Fibroblast of lung (primary cell): ENCODE measurements around the gene TGFB1.
A peak's percentile ranks its signal among the peaks of the same experiment; 100 is the strongest.

Experiments
- EZH2 ChIP-seq: IDR thresholded peaks from 2 replicates; pipeline ENCODE4 v1.5.1; 2012; ENCODE audit warnings: low read length, control low read depth, mild to moderate bottlenecking; ENCODE audit errors: missing control alignments
- TF ChIP-seq, protein P1 (sequence below), 2 donors: IDR thresholded peaks in 1 of 2; conservative IDR thresholded peaks in 1 of 2; 1 replicate in 1 of 2; 2 replicates in 1 of 2; pipeline ENCODE4 v1.5.1; 2011 to 2012; ENCODE audit warnings: low read length in 2 of 2, control low read depth in 1 of 2, inconsistent platforms in 1 of 2, low read depth in 1 of 2, mild to moderate bottlenecking in 1 of 2

DNA sequence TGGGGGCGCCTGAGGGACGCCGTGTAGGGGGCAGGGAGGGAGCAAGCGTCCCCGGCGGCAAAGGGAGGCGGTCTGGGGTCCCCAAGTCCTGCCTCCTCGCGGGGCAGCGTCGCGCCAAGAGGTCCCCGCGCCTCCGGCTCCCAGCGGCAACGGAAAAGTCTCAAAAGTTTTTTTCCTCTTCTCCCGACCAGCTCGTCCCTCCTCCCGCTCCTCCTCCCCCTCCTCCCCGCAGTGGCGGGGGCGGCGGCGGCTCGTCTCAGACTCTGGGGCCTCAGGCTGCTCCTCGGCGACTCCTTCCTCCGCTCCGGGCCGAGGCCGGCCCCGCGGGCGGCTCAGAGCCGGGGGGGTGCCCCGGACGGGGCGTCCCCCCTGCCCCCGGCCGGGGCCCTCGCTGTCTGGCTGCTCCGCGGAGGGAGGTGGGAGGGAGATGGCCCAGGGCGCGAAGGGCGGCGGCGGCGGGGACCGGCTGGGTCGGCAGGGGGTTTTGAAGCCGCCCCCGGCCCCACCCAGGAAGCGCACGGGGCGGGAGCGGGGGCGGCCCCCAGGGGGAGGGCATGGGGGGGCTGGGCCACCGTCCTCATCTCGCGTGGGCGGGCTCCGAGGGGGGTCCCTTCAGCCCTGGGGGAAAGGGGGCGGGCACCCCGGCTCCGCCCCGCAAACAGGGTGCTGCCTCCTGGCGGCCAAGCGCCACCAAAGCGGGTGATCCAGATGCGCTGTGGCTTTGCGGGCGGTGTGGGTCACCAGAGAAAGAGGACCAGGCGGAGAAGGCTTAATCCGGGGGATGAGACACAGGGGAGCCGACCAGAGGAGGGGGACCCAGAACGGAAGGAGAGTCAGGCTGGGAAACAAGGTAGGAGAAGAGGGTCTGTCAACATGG, at the start of gene TGFB1:
- TF ChIP-seq, protein P1, sequence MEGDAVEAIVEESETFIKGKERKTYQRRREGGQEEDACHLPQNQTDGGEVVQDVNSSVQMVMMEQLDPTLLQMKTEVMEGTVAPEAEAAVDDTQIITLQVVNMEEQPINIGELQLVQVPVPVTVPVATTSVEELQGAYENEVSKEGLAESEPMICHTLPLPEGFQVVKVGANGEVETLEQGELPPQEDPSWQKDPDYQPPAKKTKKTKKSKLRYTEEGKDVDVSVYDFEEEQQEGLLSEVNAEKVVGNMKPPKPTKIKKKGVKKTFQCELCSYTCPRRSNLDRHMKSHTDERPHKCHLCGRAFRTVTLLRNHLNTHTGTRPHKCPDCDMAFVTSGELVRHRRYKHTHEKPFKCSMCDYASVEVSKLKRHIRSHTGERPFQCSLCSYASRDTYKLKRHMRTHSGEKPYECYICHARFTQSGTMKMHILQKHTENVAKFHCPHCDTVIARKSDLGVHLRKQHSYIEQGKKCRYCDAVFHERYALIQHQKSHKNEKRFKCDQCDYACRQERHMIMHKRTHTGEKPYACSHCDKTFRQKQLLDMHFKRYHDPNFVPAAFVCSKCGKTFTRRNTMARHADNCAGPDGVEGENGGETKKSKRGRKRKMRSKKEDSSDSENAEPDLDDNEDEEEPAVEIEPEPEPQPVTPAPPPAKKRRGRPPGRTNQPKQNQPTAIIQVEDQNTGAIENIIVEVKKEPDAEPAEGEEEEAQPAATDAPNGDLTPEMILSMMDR (conservative IDR thresholded peaks at IDR 0.05 in 1 of 2, IDR thresholded peaks at IDR 0.05 in 1 of 2; ENCODE audit: low read depth in 1 of 2, low read length in 2 of 2): peak; percentile 80 to 83
- TF ChIP-seq EZH2: no peak
